ENCODE data around the gene KATNB1. TPM values are rescaled to one million over a fixed set of nuclear protein-coding genes. Genes with fewer than 3 reads are reported as not detected.
"Not testable (repeated sequence)": the region's sequence is repeated elsewhere in the genome, so short reads cannot be mapped to it uniquely, and the experiment has no call there.

Gene KATNB1
- total and polyA plus RNA-seq, 8 donors: 7.8 to 17.0 (median 11.4) TPM

GRCh38 chr16:57711346-57711745, 24.2 kb upstream of the KATNB1 start:
- no peaks in the 10 kb centered on the region for H3K27me3 ChIP-seq
- no peaks in the 10 kb centered on the region for H3K4me1 ChIP-seq
- no peak overlapping the region for H3K27ac ChIP-seq
- H3K36me3 ChIP-seq: no peaks in the 10 kb centered on the region
- peak in 1 of 6 donors; percentile 18 for DNase-seq
- H3K9me3 ChIP-seq: no peaks in the 10 kb centered on the region
- WGBS, 2 donors: 88 to 96% methylated on average over 5 of the region's 5 CpGs
- ATAC-seq: no peak
- no peak for FAIRE-seq
- intact Hi-C loops (cut with DNase I): no loop called here
- no peak for TF ChIP-seq CTCF (IDR thresholded peaks at IDR 0.05)
- H3K4me3 ChIP-seq: no peak overlapping the region

- Histone ChIP-seq H3K27me3 (no peaks in the 10 kb centered on the region), H3K4me3 (no peak overlapping the region), H3K4me1 (no peaks in the 10 kb centered on the region), H3K27ac (no peak overlapping the region), H3K9me3 (no peaks in the 10 kb centered on the region), H3K36me3 (no peaks in the 10 kb centered on the region)
- intact Hi-C loops (cut with DNase I): no loop called here
- FAIRE-seq (no peak), DNase-seq (no peak), ATAC-seq (no peak)
- TF ChIP-seq CTCF (IDR thresholded peaks at IDR 0.05): no peak
- 92 to 93% methylated on average over 3 of the region's 3 CpGs for WGBS, 2 donors
Observed at GRCh38 chr16:57711993-57712392, 23.6 kb upstream of the KATNB1 start.

GRCh38 chr16:57712569-57712968, 23.0 kb upstream of the KATNB1 start:
- H3K4me1 ChIP-seq; H3K27me3 ChIP-seq; H3K9me3 ChIP-seq; H3K36me3 ChIP-seq; FAIRE-seq; intact Hi-C loops (cut with DNase I); H3K27ac ChIP-seq; ATAC-seq; H3K4me3 ChIP-seq; DNase-seq: not testable (repeated sequence)
- 80 to 86% methylated on average over 6 of the region's 6 CpGs for WGBS, 2 donors

- DNase-seq: peak in 1 of 6 donors; percentile 8
- Histone ChIP-seq H3K27me3 (no peaks in the 10 kb centered on the region), H3K36me3 (no peaks in the 10 kb centered on the region), H3K4me3 (no peak overlapping the region), H3K4me1 (no peaks in the 10 kb centered on the region), H3K9me3 (no peaks in the 10 kb centered on the region), H3K27ac (no peak overlapping the region)
- no peak for FAIRE-seq
- ATAC-seq: no peak
- intact Hi-C loops (cut with DNase I): no loop called here
- WGBS, 2 donors: 78 to 93% methylated on average over 8 of the region's 8 CpGs
- TF ChIP-seq CTCF (IDR thresholded peaks at IDR 0.05): no peak
Observed at GRCh38 chr16:57713596-57713995, 22.0 kb upstream of the KATNB1 start.

DNA sequence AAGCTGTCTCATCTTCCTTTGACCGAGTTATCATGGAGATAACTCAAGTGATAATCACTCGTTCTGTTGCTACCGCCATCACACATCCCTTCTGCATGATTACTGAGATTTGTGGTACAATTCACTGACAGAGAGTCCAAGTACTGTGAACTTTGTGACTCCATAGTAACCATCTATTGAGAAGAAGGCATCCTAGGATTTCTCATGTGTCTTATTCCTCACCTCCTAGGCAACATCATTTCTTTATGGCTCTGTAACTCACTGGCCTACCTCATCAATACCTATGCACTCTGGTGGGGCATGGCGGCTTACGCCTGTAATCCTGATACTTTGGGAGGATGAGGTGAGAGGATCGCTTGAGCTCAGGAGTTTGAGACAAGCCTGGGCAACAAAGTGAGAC, 21.5 kb upstream of the KATNB1 start:
- FAIRE-seq (no peak), DNase-seq (no peak), ATAC-seq (no peak)
- H3K4me1 ChIP-seq: no peaks in the 10 kb centered on the region
- no peaks in the 10 kb centered on the region for H3K27me3 ChIP-seq
- 73 to 90% methylated on average over 6 of the region's 6 CpGs for WGBS, 2 donors
- H3K9me3 ChIP-seq: no peaks in the 10 kb centered on the region
- TF ChIP-seq CTCF (IDR thresholded peaks at IDR 0.05): no peak
- intact Hi-C loops (cut with DNase I): no loop called here
- no peaks in the 10 kb centered on the region for H3K36me3 ChIP-seq
- H3K27ac ChIP-seq: no peak overlapping the region
- H3K4me3 ChIP-seq: no peak overlapping the region
